ENCODE data around the gene TMEM91. TPM values are rescaled to one million over a fixed set of nuclear protein-coding genes. Genes with fewer than 3 reads are reported as not detected.
"Not testable (repeated sequence)": the region's sequence is repeated elsewhere in the genome, so short reads cannot be mapped to it uniquely, and the experiment has no call there.

TMEM91 gene
- total RNA-seq, 1 donor from 2014 or later: 7.4 TPM

- Histone ChIP-seq H3K9me3 (ENCODE audit: insufficient read depth, low read depth, low read length) (no peaks in the 10 kb centered on the region), H3K27ac (ENCODE audit: low read depth, low read length) (no peak overlapping the region), H3K4me2 (ENCODE audit: low read length) (no peak overlapping the region), H4K20me1 (ENCODE audit: insufficient read depth, low read length) (peaks cover 70% of the 10 kb centered on the region), H3K79me2 (ENCODE audit: insufficient read depth, low read length) (peaks cover 18% of the 10 kb centered on the region), H3K9ac (ENCODE audit: low read length) (no peak overlapping the region), H3K4me1 (ENCODE audit: insufficient read depth, low read length) (no peaks in the 10 kb centered on the region), H3K27me3 (ENCODE audit: insufficient read depth, low read length) (no peaks in the 10 kb centered on the region), H3K36me3 (ENCODE audit: insufficient read depth, low read length) (peaks cover 30% of the 10 kb centered on the region), H3K4me3 (ENCODE audit: insufficient read depth, low read depth, low read length) (no peak overlapping the region), H2AFZ (ENCODE audit: low read depth, low read length) (no peak overlapping the region)
- H3K4me3 Mint-ChIP-seq (ENCODE audit: unreplicated experiment): peak overlapping the region; percentile 69
- peak; percentile 26 for FAIRE-seq
- TF ChIP-seq EZH2 (IDR thresholded peaks at IDR 0.05; ENCODE audit: insufficient read depth, low read length) (no peak), CTCF (IDR thresholded peaks at IDR 0.05; ENCODE audit: insufficient read depth, low read depth, low read length) (no peak)
- H3K4me1 Mint-ChIP-seq (ENCODE audit: low read depth, unreplicated experiment): peaks cover 4% of the 10 kb centered on the region
- peak; percentile 48 for DNase-seq (ENCODE audit: low read depth)
- no peaks in the 10 kb centered on the region for H3K9me3 Mint-ChIP-seq (ENCODE audit: unreplicated experiment)
- peak overlapping the region; percentile 92 for H3K27ac Mint-ChIP-seq (ENCODE audit: unreplicated experiment)
- peaks cover 18% of the 10 kb centered on the region for H3K36me3 Mint-ChIP-seq (ENCODE audit: low read depth, unreplicated experiment)
- H3K27me3 Mint-ChIP-seq (ENCODE audit: low read depth, unreplicated experiment): no peaks in the 10 kb centered on the region
Observed at GRCh38 chr19:41339936-41340335, 36.4 kb upstream of the TMEM91 start.

- no peaks in the 10 kb centered on the region for H3K4me1 ChIP-seq (ENCODE audit: insufficient read depth, low read length)
- no peaks in the 10 kb centered on the region for H3K27me3 ChIP-seq (ENCODE audit: insufficient read depth, low read length)
- no peak overlapping the region for H2AFZ ChIP-seq (ENCODE audit: low read depth, low read length)
- FAIRE-seq: no peak
- H3K4me1 Mint-ChIP-seq (ENCODE audit: low read depth, unreplicated experiment): peaks cover 4% of the 10 kb centered on the region
- DNase-seq (ENCODE audit: low read depth): no peak
- no peak overlapping the region for H3K27ac Mint-ChIP-seq (ENCODE audit: unreplicated experiment)
- H3K27me3 Mint-ChIP-seq (ENCODE audit: low read depth, unreplicated experiment): no peaks in the 10 kb centered on the region
- peaks cover 18% of the 10 kb centered on the region for H3K79me2 ChIP-seq (ENCODE audit: insufficient read depth, low read length)
- no peaks in the 10 kb centered on the region for H3K9me3 ChIP-seq (ENCODE audit: insufficient read depth, low read depth, low read length)
- H3K27ac ChIP-seq (ENCODE audit: low read depth, low read length): no peak overlapping the region
- no peak overlapping the region for H3K4me3 Mint-ChIP-seq (ENCODE audit: unreplicated experiment)
- peaks cover 34% of the 10 kb centered on the region for H3K36me3 ChIP-seq (ENCODE audit: insufficient read depth, low read length)
- peaks cover 22% of the 10 kb centered on the region for H3K36me3 Mint-ChIP-seq (ENCODE audit: low read depth, unreplicated experiment)
- no peak overlapping the region for H3K9ac ChIP-seq (ENCODE audit: low read length)
- H4K20me1 ChIP-seq (ENCODE audit: insufficient read depth, low read length): peaks cover 69% of the 10 kb centered on the region
- no peaks in the 10 kb centered on the region for H3K9me3 Mint-ChIP-seq (ENCODE audit: unreplicated experiment)
- H3K4me2 ChIP-seq (ENCODE audit: low read length): no peak overlapping the region
- H3K4me3 ChIP-seq (ENCODE audit: insufficient read depth, low read depth, low read length): no peak overlapping the region
- TF ChIP-seq CTCF (IDR thresholded peaks at IDR 0.05; ENCODE audit: insufficient read depth, low read depth, low read length): no peak
- no peak for TF ChIP-seq EZH2 (IDR thresholded peaks at IDR 0.05; ENCODE audit: insufficient read depth, low read length)
Observed at GRCh38 chr19:41341669-41342490, 34.5 kb upstream of the TMEM91 start.

GRCh38 chr19:41344162-41344561, 32.2 kb upstream of the TMEM91 start:
- H3K4me3 Mint-ChIP-seq (ENCODE audit: unreplicated experiment): no peak overlapping the region
- Histone ChIP-seq H3K4me2 (ENCODE audit: low read length) (no peak overlapping the region), H3K79me2 (ENCODE audit: insufficient read depth, low read length) (peaks cover 27% of the 10 kb centered on the region), H3K4me1 (ENCODE audit: insufficient read depth, low read length) (peaks cover 1% of the 10 kb centered on the region), H3K9me3 (ENCODE audit: insufficient read depth, low read depth, low read length) (no peaks in the 10 kb centered on the region), H4K20me1 (ENCODE audit: insufficient read depth, low read length) (peaks cover 74% of the 10 kb centered on the region), H2AFZ (ENCODE audit: low read depth, low read length) (no peak overlapping the region), H3K27ac (ENCODE audit: low read depth, low read length) (no peak overlapping the region), H3K4me3 (ENCODE audit: insufficient read depth, low read depth, low read length) (no peak overlapping the region), H3K36me3 (ENCODE audit: insufficient read depth, low read length) (peaks cover 32% of the 10 kb centered on the region), H3K9ac (ENCODE audit: low read length) (no peak overlapping the region), H3K27me3 (ENCODE audit: insufficient read depth, low read length) (no peaks in the 10 kb centered on the region)
- H3K27me3 Mint-ChIP-seq (ENCODE audit: low read depth, unreplicated experiment): no peaks in the 10 kb centered on the region
- FAIRE-seq (no peak), DNase-seq (ENCODE audit: low read depth) (no peak)
- peaks cover 30% of the 10 kb centered on the region for H3K36me3 Mint-ChIP-seq (ENCODE audit: low read depth, unreplicated experiment)
- H3K9me3 Mint-ChIP-seq (ENCODE audit: unreplicated experiment): no peaks in the 10 kb centered on the region
- TF ChIP-seq EZH2 (IDR thresholded peaks at IDR 0.05; ENCODE audit: insufficient read depth, low read length): no peak
- peaks cover 9% of the 10 kb centered on the region for H3K4me1 Mint-ChIP-seq (ENCODE audit: low read depth, unreplicated experiment)
- H3K27ac Mint-ChIP-seq (ENCODE audit: unreplicated experiment): no peak overlapping the region

- not testable (repeated sequence) for H3K4me2 ChIP-seq (ENCODE audit: low read length); H3K27ac Mint-ChIP-seq (ENCODE audit: unreplicated experiment); H3K4me1 ChIP-seq (ENCODE audit: insufficient read depth, low read length); DNase-seq (ENCODE audit: low read depth); H2AFZ ChIP-seq (ENCODE audit: low read depth, low read length); H3K9me3 Mint-ChIP-seq (ENCODE audit: unreplicated experiment); H3K27ac ChIP-seq (ENCODE audit: low read depth, low read length); H3K9me3 ChIP-seq (ENCODE audit: insufficient read depth, low read depth, low read length); H3K9ac ChIP-seq (ENCODE audit: low read length); H3K27me3 ChIP-seq (ENCODE audit: insufficient read depth, low read length); H3K27me3 Mint-ChIP-seq (ENCODE audit: low read depth, unreplicated experiment); FAIRE-seq; H3K4me3 ChIP-seq (ENCODE audit: insufficient read depth, low read depth, low read length); H3K4me3 Mint-ChIP-seq (ENCODE audit: unreplicated experiment)
- Histone ChIP-seq H4K20me1 (ENCODE audit: insufficient read depth, low read length) (peaks cover 77% of the 10 kb centered on the region), H3K36me3 (ENCODE audit: insufficient read depth, low read length) (peaks cover 27% of the 10 kb centered on the region), H3K79me2 (ENCODE audit: insufficient read depth, low read length) (peaks cover 52% of the 10 kb centered on the region)
- Mint-ChIP-seq H3K36me3 (ENCODE audit: low read depth, unreplicated experiment) (peaks cover 20% of the 10 kb centered on the region), H3K4me1 (ENCODE audit: low read depth, unreplicated experiment) (peaks cover 13% of the 10 kb centered on the region)
Observed at GRCh38 chr19:41346916-41347315, 29.4 kb upstream of the TMEM91 start.
